Activated CD4-positive, alpha-beta T cell treated with anti-CD3 and anti-CD28 coated beads, Interleukin-2, Interleukin-6, amounts not matched to agents 100 ng/mL and 50 ng/mL, durations not matched to agents 16 hours and 8 hours (primary cell): Measurements from ENCODE around the gene ZNF112.
"Not testable (repeated sequence)": the region's sequence is repeated elsewhere in the genome, so short reads cannot be mapped to it uniquely, and the experiment has no call there.

ENCODE experiments used
- DNase-seq: peaks from one replicate; pipeline ENCODE4 v3.0.0-alpha.2; 2020

Gene ZNF112

GRCh38 chr19:44356383-44357111 lies at the start of gene ZNF112:
ZNF112 (minus strand) TSS chr19:44356680; CDS start chr19:44340539, 16,141 bp downstream.
- peak; percentile 1 for DNase-seq

GRCh38 chr19:44401139-44402115 lies 44.9 kb upstream of the ZNF112 start, which contains the start of gene ZNF285:
ZNF285 (minus strand) TSS chr19:44401608; CDS start chr19:44397213, 4,395 bp downstream.
- DNase-seq: peak; percentile 73

DNA sequence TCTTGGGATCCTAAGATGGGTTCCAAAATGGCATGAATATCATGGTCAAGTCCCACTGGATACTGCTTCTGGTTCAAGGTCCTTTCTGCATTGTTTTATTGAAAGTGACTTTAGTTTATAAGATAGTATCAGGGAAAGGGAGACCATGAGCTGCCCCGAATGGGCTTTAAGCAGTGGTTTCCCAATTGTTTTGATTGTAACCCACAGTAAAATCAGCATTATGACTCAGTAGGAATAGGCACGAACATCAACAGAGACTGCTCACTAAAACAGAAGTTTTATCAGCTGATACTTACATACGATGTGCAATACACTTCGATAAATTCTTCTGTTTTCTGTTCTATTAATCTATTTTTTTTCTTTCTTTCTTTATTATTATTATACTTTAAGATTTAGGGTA lies 32.8 kb upstream of the ZNF112 start:
- not testable (repeated sequence) for DNase-seq

GRCh38 chr19:44374789-44375188 lies 18.3 kb upstream of the ZNF112 start:
- no peak for DNase-seq

DNA sequence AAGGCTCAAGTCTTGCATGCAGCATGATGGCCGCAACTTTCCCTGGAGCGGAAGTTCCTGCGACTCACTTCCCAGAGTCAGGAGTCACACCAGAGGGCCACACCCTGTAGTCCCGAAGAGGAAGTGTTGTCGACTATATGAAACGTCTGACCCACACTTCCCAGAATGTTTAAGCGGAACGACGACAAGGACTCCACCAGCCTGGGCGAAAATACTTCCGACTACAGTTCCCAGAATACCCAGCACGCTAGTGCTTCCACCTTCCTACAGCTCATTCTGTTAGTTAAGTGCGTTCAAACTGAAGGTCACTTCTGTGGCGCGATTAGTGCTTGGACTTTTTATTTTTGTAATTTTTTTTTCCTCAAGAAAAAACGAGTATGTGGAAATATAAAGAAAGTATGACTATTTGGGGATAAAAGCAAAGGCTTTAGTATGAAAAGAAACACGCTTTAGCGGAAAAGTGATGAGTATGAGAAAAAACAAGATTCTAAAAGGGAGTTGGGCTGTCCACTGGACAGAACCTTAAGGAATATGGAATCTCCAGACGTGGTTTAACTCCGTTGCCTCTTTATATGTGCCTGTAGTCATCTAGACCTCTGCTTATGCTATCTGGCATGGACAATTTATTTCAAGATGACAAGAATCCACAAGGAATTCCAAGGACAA lies 15.5 kb upstream of the ZNF112 start:
- no peak for DNase-seq

DNA sequence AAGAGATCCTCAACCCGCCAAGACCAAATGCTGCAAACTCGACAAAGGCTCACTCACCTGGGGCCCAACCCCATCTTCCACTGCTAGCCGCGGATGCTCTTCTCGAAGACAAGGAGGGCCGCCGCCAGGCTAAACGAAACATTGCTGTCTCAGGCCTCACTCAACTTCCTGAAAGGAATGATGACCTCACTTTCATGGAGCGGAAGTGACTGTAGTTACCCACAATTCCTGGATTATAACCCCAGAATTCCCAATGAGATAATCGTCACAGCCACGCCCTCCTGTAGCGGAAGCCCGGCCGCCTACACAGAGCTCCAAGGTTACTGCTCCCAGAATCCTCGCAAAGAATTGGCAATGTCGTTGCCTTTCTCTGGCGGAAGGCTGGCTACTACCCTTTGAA lies 10.5 kb upstream of the ZNF112 start:
- DNase-seq: no peak

GRCh38 chr19:44346556-44346955 lies 9.9 kb downstream of the ZNF112 start:
- no peak for DNase-seq

DNA sequence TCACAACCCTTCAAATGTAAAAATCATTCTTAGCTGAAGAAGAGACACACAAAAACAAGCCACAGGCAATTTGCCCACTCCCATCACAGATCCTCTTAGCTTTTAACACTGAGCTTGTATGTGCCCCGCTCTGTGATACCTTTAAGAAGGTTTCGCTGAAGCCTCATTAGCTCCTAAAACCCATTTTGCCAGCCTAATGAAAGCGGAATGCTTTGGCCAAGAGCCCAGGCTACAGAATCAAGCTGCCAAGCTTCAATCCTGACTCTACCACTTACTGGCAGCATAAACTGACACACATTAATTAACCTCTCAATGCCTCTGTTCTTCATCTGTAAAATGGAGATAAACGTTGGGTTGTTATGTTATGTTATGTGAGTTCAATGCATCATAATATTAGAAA lies 10.5 kb downstream of the ZNF112 start:
- no peak for DNase-seq

DNA sequence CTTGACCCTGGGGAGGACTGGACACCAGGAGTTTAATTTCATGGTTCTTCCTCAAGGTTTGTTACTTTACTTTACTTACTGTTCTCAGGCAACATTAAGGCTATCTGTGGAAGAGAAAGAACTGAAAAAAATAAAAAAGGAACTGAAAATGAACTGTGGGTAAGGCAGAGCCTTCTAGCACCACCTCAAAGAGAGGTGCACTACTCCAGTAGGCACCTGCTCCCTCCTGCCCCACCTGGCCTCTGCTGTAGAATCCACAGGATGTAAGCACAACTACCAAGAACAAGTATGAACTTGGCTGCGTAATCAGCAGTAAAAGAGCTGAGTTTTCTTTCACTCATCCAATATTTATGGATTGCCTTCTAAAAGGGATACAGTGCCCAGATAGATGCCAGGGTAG lies 12.2 kb downstream of the ZNF112 start:
- no peak for DNase-seq

GRCh38 chr19:44341794-44342193 lies 14.7 kb downstream of the ZNF112 start:
- DNase-seq: no peak

GRCh38 chr19:44334639-44335038 lies 21.8 kb downstream of the ZNF112 start:
- not testable (repeated sequence) for DNase-seq

DNA sequence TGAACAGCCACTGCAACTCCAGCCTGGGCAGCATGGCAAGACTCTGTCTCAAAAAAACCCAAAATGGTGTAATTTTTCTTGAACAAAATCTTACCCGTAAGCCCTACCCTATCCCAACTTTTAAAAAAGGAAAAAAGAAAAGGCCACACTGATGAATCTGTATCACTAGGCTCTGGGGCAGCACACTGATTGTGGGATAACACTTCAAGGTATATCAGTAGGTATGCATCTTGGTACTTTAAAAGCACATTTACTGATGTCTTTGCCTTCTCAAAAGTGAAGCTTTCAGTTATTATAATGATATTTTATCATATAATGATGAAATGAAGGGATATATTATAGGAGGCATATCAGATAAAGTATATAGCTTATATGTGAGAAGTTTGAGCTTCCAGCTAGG lies 24.3 kb downstream of the ZNF112 start:
- no peak for DNase-seq

- no peak for DNase-seq
Observed at GRCh38 chr19:44315883-44316282, 40.6 kb downstream of the ZNF112 start.

GRCh38 chr19:44313231-44313630 lies 43.2 kb downstream of the ZNF112 start:
- no peak for DNase-seq

DNA sequence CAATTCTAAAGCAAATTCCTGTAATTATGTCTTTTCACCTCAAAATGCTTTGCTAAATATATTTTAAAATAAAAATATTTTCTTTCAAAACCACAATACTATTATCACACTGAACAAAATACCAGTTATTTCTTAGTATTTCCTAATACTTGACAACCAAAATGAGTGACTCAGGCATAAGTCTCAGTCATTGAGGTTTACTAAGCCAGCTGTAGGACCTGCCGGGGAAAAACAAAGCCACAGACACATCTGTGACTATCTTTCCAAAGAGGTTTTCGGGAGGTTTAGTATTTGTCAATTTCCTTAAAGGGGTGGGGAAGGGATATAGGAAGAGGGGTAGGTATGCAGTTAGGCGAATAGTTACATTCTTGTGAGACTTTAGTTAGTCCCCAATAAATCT lies 48.5 kb downstream of the ZNF112 start:
- no peak for DNase-seq

DNA sequence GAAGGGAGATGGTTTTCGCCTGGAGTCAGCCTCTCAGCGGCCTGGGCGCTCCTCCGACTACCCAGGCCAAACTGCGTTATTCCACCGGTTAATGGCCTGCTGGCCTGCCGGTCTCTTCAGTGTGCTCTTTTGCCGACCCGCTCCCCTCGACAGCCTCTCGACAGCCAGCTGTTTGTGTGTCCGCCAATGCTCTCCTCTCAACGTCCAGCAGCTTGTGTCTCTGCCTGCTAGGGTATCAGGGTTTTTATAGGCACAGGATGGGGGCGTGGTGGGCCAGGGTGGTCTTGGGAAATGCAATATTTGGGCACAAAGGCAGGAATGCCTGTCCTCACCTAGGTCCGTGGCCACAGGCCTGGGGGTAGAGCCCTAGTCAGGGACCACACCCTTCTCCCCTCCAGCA lies 50.2 kb downstream of the ZNF112 start:
- DNase-seq: no peak

DNA sequence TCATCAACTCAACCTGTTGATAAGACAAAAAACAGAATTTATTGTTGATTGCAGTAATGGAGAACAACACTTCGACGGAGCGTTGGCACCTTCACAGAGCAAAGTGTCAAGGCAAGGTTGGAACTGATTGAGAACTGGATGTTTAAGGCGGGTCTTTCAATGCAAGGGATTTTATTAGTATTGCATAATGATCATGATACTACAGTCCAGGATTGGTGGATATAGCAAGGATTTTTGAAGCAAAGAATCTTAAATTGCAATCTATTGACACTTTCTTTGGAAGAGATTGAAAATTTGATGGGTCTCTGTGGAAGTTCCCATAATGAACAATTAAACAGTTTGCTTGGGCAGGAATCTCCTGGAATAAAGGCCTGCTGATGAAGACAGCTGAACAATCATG lies 51.0 kb downstream of the ZNF112 start:
- DNase-seq: no peak

DNA sequence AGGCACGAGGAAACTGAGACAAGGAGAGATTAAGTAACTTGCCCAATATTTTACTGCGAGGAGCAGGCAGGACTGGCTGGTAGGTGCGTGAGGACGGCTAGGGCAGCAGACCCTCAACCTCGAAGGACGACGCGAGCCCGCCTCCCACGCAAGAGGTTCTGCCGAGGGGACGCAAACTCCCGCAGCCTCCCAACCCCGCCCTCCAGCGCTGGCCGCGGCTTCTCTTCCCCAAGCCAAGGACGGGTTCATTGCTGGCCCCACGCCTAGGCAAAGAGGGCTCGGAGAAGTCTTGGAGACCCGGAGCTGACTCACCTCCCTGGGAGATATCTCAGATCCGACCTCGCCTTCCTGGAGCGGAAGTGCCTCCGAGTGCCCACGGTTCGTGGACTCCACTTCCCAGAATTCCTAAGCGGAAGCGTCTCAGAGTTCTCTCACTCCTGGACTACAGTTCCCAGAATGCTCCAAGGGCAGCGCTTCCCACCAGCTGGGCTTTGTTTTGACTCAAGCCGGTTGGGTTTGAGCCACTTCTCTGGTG lies 51.8 kb downstream of the ZNF112 start, which contains the start of gene ZNF235:
Gene ZNF235, minus strand, starts transcription at position 367 of the 535 bp plus-strand sequence. CDS start 1,621 bp downstream, outside the sequence.
- DNase-seq: peak; percentile 90

- DNase-seq: peak; percentile 1
Observed at GRCh38 chr19:44303976-44304568, 52.4 kb downstream of the ZNF112 start.

GRCh38 chr19:44303320-44303719 lies 53.2 kb downstream of the ZNF112 start:
- no peak for DNase-seq

DNA sequence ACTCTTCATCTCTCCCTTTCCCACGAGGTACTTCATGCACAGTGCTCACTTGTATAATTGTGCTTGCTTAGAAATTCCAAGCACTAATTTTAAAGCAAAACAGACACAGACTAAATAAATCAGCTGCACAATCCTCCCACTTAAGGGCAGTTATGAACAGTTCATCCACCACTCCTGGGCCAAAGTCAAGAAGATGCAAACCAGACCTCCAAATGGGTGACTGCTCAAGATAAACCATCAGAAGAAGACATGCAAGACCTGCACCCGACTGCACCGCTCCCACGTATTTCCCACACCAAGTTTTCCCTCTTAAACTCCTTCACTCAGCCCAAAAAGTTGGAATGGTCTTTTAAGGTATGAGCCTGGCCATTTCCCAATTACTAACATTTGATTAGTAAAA lies 71.5 kb downstream of the ZNF112 start:
- no peak for DNase-seq

DNA sequence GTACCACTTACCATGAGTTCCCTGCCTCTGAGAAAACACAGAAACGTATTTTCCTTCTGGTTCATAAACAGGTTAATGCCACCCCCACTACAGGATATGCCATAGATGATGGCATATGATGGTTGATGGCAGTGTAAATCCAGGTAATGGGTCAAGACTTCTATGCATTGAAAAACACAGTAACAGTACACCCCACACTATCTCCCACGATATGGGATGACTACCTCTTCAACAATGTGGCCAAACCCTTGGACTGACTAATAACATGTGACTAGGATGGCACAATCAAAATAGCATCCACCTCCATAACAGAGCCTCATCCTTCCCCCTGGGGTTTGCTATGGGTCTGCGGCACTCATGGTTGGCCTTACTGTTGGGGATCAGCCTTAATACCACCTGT lies 73.6 kb downstream of the ZNF112 start:
- DNase-seq: no peak
